Natural killer cell (primary cell): ENCODE measurements around the gene EHMT1. TPM values are rescaled to one million over a fixed set of nuclear protein-coding genes. Genes with fewer than 3 reads are reported as not detected.
A peak's percentile ranks its signal among the peaks of the same experiment; 100 is the strongest.

Experiments
- ATAC-seq, 3 donors: fragments of 150-1000 bp in 2 of 3; fragments of 200-7000 bp in 1 of 3; cut with Tn5 transposase; 1 replicate in 1 of 3; 2 replicates in 2 of 3; pipeline ENCODE4 v1.10.0; 2021; ENCODE audit warnings: mild to moderate bottlenecking in 2 of 3, moderate library complexity in 2 of 3
- DNase-seq, 2 donors: peaks; one replicate each; pipeline versions ENCODE4 v3.0.0 to v3.0.0-alpha.2; 2013 to 2021; ENCODE audit warnings: mixed read lengths in 1 of 2
- H3K27ac ChIP-seq: one replicate; pipeline ENCODE4 v1.5.1; 2013; ENCODE audit warnings: mild to moderate bottlenecking, low read length
- H3K27me3 ChIP-seq: one replicate; pipeline ENCODE4 v1.6.1; 2013; ENCODE audit warnings: low read length; ENCODE audit not compliant: control insufficient read depth, insufficient read depth
- H3K36me3 ChIP-seq: one replicate; pipeline ENCODE4 v1.6.1; 2013; ENCODE audit warnings: low read length; ENCODE audit not compliant: control insufficient read depth, insufficient read depth
- H3K4me1 ChIP-seq: one replicate; pipeline ENCODE4 v1.6.1; 2013; ENCODE audit warnings: low read length; ENCODE audit not compliant: control insufficient read depth, insufficient read depth
- H3K4me3 ChIP-seq: one replicate; pipeline ENCODE4 v1.5.1; 2013; ENCODE audit warnings: low read length
- H3K9me3 ChIP-seq: one replicate; pipeline ENCODE4 v1.6.1; 2013; ENCODE audit warnings: low read length; ENCODE audit not compliant: control insufficient read depth, insufficient read depth
- H3K27ac Mint-ChIP-seq, 2 donors: one replicate each; pipeline ENCODE4 v1.8.0; 2022; ENCODE audit warnings: mild to moderate bottlenecking in 2 of 2, mixed read lengths in 2 of 2, moderate library complexity in 1 of 2
- H3K27me3 Mint-ChIP-seq, 2 donors: one replicate each; pipeline ENCODE4 v1.8.0; 2022; ENCODE audit warnings: low read depth in 2 of 2, mixed read lengths in 2 of 2
- H3K36me3 Mint-ChIP-seq: one replicate; pipeline ENCODE4 v1.8.0; 2022; ENCODE audit warnings: mixed read lengths
- H3K4me1 Mint-ChIP-seq, 2 donors: one replicate each; pipeline ENCODE4 v1.8.0; 2022; ENCODE audit warnings: mixed read lengths in 2 of 2
- H3K4me3 Mint-ChIP-seq: one replicate; pipeline ENCODE4 v1.8.0; 2022; ENCODE audit warnings: mild to moderate bottlenecking, moderate library complexity, mixed read lengths
- H3K9me3 Mint-ChIP-seq, 2 donors: one replicate each; pipeline ENCODE4 v1.8.0; 2022; ENCODE audit warnings: mixed read lengths in 2 of 2
- WGBS: methylation state at CpG from one replicate; pipeline ENCODE4 v1.1.7; 2013; ENCODE audit warnings: missing lambda C conversion rate; ENCODE audit not compliant: insufficient coverage; 5-methylcytosine and 5-hydroxymethylcytosine counted together
- intact Hi-C: fragments of 100-400 bp; cut with micrococcal nuclease; formaldehyde crosslinking; loops from one replicate; pipeline ENCODE4 v1.14.2; 2022
- total RNA-seq, 4 donors: library from RNA; stranded (reverse); fragments of 120-200 nt in 1 of 4; gene quantifications; one replicate each; pipeline versions ENCODE4 v1.2.3 to v1.2.4, GENCODE V29; 2013 to 2022
- TF ChIP-seq, protein P1 (sequence below): fragments of 200-600 bp; IDR thresholded peaks from one replicate; pipeline ENCODE4 v1.8.0; 2022; ENCODE audit warnings: antibody characterized with exemption

The EHMT1 gene
- total RNA-seq, 3 donors from 2014 or later (not counting 1 experiment from before 2014, with no cell fraction given) = 173 to 200 (median 176) TPM

DNA sequence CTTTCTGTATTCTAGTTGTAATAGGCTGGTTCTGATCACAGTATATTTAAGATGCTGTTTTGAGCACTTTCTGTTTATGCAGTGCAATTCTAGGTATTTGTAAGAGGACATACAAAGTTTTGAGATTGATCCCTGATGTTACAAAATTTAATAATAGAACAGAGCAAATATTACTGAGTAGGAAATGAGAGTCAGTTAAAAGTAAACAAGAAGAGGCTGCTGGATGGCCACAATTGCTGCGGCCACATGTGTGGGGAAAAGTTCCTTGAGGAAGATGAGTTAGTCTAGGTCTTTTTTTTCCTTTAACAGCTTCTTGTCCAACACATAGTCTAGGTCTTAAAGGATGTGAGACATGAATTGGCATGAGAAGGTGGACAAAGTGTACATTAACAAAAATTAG lies 11.3 kb downstream of the EHMT1 start:
- Mint-ChIP-seq H3K4me3 (peak overlapping the region; percentile 65), H3K27ac (peak overlapping the region; percentile 80 to 85), H3K27me3 (no peaks in the 10 kb centered on the region), H3K36me3 (no peaks in the 10 kb centered on the region), H3K4me1 (peaks cover 62 to 70% of the 10 kb centered on the region in 2 donors), H3K9me3 (no peaks in the 10 kb centered on the region)
- H3K4me1 ChIP-seq = peaks cover 76% of the 10 kb centered on the region
- no peak overlapping the region for H3K4me3 ChIP-seq
- intact Hi-C loops = loop anchor here (10.0 kb wide), 1 partner anchor 85 kb away; no protein-coding TSS in a partner anchor
- no peaks in the 10 kb centered on the region for H3K36me3 ChIP-seq
- no peaks in the 10 kb centered on the region for H3K27me3 ChIP-seq
- TF ChIP-seq, protein P1, sequence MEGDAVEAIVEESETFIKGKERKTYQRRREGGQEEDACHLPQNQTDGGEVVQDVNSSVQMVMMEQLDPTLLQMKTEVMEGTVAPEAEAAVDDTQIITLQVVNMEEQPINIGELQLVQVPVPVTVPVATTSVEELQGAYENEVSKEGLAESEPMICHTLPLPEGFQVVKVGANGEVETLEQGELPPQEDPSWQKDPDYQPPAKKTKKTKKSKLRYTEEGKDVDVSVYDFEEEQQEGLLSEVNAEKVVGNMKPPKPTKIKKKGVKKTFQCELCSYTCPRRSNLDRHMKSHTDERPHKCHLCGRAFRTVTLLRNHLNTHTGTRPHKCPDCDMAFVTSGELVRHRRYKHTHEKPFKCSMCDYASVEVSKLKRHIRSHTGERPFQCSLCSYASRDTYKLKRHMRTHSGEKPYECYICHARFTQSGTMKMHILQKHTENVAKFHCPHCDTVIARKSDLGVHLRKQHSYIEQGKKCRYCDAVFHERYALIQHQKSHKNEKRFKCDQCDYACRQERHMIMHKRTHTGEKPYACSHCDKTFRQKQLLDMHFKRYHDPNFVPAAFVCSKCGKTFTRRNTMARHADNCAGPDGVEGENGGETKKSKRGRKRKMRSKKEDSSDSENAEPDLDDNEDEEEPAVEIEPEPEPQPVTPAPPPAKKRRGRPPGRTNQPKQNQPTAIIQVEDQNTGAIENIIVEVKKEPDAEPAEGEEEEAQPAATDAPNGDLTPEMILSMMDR = no peak
- no peak for DNase-seq
- no peak for ATAC-seq
- H3K9me3 ChIP-seq = no peaks in the 10 kb centered on the region
- WGBS = 75% methylated on average over 1 of the region's 1 CpG
- peak overlapping the region; percentile 62 for H3K27ac ChIP-seq

DNA sequence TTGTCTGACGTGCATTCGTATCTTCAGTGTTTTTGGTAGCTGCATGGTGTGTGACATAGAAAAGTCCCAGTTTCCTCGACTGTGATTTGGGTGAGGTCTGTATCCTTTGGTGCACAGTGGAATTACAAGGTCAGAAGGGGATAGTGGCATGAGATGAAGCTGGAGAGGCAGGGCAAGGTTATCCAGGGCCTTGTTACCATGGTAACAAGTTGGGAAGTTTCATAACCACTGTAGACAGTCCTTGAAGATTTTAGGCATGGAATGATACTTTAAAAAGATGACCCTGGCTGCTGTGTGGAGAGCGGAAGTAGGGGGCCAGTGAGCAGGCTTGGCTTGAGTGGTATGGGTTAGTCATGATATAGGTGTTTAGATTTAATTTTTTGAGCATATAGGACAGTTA lies 11.9 kb downstream of the EHMT1 start:
- no peaks in the 10 kb centered on the region for H3K27me3 ChIP-seq
- no peak overlapping the region for H3K4me3 ChIP-seq
- H3K36me3 Mint-ChIP-seq = no peaks in the 10 kb centered on the region
- peaks cover 56 to 65% of the 10 kb centered on the region in 2 donors for H3K4me1 Mint-ChIP-seq
- H3K27me3 Mint-ChIP-seq = no peaks in the 10 kb centered on the region
- peak overlapping the region; percentile 65 for H3K4me3 Mint-ChIP-seq
- H3K4me1 ChIP-seq = peaks cover 70% of the 10 kb centered on the region
- peak overlapping the region; percentile 62 for H3K27ac ChIP-seq
- DNase-seq (no peak), ATAC-seq (peak; percentile 14 to 43 (median 25))
- H3K9me3 ChIP-seq = no peaks in the 10 kb centered on the region
- TF ChIP-seq, protein P1 = no peak
- intact Hi-C loops = loop anchor here (10.0 kb wide), 1 partner anchor 84 kb away; no protein-coding TSS in a partner anchor
- WGBS = 50% methylated on average over 4 of the region's 4 CpGs
- peak overlapping the region; percentile 80 to 85 for H3K27ac Mint-ChIP-seq
- H3K9me3 Mint-ChIP-seq = no peaks in the 10 kb centered on the region
- H3K36me3 ChIP-seq = no peaks in the 10 kb centered on the region

DNA sequence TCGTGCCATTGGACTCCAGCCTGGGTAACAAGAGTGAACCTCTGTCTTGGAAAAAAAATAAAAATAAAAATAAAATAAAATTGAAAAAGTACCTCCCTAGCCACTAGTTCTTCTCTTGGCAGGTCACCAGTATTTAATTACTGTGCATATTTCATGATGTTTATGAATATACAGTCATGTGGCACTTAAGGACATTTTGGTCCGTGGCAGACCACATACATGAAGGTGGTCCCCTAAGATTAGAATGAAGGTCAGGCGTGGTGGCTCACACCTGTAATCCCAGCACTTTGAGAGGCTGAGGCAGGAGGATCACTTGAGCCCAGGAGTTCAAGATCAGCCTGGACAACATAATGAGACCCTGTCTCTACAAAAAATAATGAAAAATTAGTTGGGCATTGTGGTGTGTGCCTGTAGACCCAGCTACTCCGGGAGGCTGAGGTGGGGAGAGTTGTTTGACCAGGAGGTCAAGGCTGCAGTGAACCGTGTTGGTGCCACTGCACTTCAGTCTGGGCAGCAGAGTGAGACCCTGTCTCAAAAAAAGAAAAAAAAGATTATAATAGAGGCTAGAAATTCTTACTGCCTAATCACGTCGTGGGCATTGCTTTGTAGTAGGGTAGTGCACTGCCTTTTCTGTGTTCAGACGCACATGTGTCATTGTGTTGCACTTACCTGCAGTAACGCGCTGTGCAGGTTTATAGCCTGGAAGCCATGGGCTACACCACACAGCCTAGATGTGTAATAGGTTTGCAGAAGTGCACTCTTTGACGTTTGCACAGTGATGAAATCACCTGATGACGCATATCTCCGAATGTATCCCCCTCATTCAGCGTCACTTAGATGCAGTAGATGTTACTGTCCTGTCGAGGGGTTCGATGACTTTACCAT lies 12.8 kb downstream of the EHMT1 start:
- Histone ChIP-seq H3K36me3 (no peaks in the 10 kb centered on the region), H3K27me3 (no peaks in the 10 kb centered on the region), H3K4me3 (no peak overlapping the region), H3K4me1 (peaks cover 62% of the 10 kb centered on the region), H3K27ac (no peak overlapping the region), H3K9me3 (no peaks in the 10 kb centered on the region)
- 89% methylated on average over 15 of the region's 16 CpGs for WGBS
- ATAC-seq (no peak), DNase-seq (no peak)
- Mint-ChIP-seq H3K4me1 (peaks cover 51 to 60% of the 10 kb centered on the region in 2 donors), H3K9me3 (no peaks in the 10 kb centered on the region), H3K36me3 (no peaks in the 10 kb centered on the region), H3K4me3 (peak overlapping the region; percentile 9), H3K27ac (peak overlapping the region; percentile 80 to 85), H3K27me3 (no peaks in the 10 kb centered on the region)
- intact Hi-C loops = loop anchor here (10.0 kb wide), 1 partner anchor 83 kb away; no protein-coding TSS in a partner anchor
- TF ChIP-seq, protein P1 = no peak
